ENCODE measurements around the gene C15orf39.
"Not testable (repeated sequence)": the region's sequence is repeated elsewhere in the genome, so short reads cannot be mapped to it uniquely, and the experiment has no call there.

The C15orf39 gene

GRCh38 chr15:75201616-75202250, at the start of gene C15orf39:
Gene C15orf39 (plus strand): TSS chr15:75201882. CDS start chr15:75206049, 4,167 bp downstream.
- DNase-seq (ENCODE audit: low spot score): peak; percentile 81

DNA sequence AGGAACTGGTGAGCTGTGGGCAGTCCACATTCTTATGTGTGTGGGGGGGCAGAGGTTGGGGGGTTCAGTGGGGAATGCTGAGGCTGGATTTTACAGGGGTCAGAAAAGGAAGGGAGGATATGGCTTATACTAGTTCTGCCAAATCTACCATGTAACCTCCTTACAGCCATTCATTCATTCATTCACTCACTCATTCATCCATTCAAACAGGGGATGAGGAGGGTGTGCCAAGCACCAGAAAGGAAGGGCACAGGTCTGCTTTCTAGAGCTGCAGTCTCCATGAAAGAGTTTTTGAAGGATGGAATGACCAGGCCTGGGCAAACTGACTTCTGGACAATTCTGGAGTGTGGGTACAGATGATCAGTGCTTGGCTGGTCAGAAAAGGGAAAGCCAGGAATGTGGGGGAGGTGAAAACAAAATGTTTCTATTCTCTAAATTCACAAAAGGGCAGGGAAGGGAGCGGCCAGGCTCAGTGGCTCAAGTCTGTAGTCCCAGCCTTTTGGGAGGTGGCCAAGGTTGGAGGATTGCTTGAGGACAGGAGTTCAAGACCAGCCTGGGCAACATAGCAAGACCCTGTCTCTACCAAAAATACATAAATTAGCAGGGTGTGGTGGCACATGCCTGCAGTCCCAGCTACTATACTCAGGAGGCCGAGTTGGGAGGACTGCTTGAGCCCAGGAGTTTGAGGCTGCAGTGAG, 49.2 kb upstream of the C15orf39 start:
- DNase-seq (ENCODE audit: low spot score): no peak

GRCh38 chr15:75153087-75153486, 48.6 kb upstream of the C15orf39 start:
- peak; percentile 71 for DNase-seq (ENCODE audit: low spot score)

GRCh38 chr15:75153565-75154276, 48.0 kb upstream of the C15orf39 start:
- DNase-seq (ENCODE audit: low spot score): no peak

DNA sequence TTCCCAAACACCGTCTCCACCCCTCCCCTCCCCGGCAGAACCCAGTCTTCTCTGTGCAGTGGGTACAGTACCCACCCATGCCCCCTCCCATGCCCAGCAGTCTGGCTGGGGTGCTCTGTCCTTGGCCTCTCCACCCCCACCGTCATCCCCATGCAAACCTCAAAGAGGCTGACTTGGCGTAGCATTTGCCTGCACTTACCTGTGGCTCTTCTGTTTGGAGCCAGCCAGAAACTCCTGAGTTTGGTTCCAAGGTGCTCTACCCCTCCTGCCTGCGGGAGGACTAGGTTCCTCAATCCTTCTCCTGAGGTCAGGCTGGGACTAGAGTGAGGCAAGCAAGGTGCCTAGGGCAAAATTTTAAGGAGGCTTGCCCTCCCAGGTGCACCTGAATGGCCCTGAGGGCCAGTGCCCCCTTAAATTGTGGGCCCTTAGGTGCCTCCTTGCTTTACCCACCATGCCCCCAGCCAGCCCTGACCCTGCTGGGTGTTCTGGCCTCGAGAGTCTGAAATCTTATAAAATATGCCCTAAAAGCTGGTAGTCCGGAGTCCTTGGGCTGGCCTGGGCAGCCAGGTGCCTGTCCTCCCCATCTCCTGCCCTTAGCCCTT, 47.1 kb upstream of the C15orf39 start:
- no peak for DNase-seq (ENCODE audit: low spot score)

- DNase-seq (ENCODE audit: low spot score): no peak
Observed at GRCh38 chr15:75156326-75157215, 45.1 kb upstream of the C15orf39 start.

- DNase-seq (ENCODE audit: low spot score): no peak
Observed at GRCh38 chr15:75158402-75158801, 43.3 kb upstream of the C15orf39 start.

- DNase-seq (ENCODE audit: low spot score): no peak
Observed at GRCh38 chr15:75159244-75159643, 42.4 kb upstream of the C15orf39 start.

- no peak for DNase-seq (ENCODE audit: low spot score)
Observed at GRCh38 chr15:75161106-75161916, 40.4 kb upstream of the C15orf39 start.

DNA sequence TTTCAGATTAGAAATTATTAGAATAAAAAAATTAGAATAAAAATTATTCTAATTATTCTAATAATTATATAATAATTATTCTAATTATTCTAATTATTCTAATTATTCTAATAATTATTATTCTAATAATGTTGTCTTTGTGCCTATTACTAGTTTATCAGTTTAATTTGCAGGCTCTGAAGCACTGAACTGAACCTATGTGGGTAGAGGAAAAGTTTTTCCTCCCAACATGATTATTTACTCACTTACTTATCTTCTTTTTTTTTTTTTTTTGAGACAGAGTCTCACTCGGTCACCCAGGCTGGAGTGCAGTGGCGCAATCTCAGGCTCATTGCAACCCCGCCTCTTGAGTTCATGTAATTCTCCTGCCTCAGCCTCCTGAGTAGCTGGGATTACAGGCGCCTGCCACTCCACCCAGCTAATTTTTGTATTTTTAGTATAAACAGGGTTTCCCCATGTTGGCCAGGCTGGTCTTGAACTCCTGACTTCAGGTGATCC, 39.7 kb upstream of the C15orf39 start:
- DNase-seq (ENCODE audit: low spot score): no peak

GRCh38 chr15:75163150-75163564, 38.5 kb upstream of the C15orf39 start:
- DNase-seq (ENCODE audit: low spot score): no peak

DNA sequence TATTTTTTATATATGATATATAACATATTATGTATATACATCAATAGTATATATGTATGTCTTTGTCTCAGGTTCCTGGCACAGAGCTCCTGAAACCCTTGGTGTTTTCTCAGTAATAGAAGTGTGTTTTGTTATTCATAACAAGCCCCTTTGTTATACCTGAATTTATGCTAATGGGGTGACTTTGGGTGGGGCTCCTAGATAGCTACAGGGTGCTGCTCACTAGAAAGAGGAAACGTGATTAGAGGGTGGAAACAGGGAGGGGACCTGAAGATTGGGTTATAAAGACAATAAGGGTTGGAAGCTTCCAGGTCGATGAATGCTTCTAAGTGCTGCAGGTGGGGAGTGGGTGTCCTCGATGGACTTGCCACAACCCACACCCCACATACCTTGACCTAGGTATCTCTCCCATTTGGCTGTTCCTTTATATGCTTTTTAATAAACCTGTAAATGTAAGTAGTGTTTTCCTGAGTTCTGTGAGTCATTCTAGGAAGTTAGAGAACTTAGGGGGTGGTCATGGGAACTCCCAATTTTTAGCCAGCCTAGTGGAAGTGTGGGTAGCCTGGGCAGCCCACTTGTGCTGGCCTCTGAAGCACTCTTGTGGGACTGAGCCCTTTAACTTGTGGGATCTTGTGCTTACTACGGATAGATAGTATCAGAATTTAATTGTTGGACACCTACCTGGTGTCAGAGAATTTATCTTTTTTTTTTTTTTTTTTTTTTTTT, 36.9 kb upstream of the C15orf39 start:
- DNase-seq (ENCODE audit: low spot score): no peak

- not testable (repeated sequence) for DNase-seq (ENCODE audit: low spot score)
Observed at GRCh38 chr15:75166489-75167063, 35.1 kb upstream of the C15orf39 start.

DNA sequence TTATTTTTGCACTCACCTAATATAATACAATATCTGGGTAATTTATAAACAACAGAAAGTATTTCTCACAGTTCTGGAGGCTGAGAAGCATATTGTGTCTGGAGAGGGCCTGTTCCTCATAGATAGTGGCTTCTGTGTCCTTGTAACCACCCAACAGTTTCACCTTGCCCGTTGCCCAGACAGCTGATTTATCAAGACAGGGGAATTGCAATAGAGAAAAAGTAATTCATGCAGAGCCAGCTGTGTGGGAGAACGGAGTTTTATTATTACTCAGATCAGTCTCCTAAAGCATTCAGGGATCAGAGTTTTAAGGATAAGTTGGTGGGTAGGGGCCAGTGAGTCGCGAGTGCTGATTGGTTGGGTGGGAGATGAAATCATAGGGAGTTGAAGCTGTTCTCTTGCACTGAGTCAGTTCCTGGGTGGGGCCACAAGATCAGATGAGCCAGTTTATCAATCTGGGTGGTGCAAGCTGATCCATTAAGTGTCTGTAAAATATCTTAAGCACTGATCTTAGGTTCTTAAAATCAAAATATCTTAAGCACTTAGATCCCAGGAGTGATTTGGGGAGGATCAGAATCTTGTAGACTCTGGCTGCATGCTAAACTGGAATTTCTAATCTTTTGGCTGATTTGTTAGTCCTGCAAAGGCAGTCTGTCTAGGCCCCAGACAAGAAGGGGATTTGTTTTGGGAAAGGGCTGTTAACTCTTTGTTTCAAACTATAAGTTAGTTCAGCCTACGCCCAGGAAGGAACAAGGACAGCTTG, 33.9 kb upstream of the C15orf39 start:
- DNase-seq (ENCODE audit: low spot score): no peak

- no peak for DNase-seq (ENCODE audit: low spot score)
Observed at GRCh38 chr15:75168374-75168773, 33.3 kb upstream of the C15orf39 start.

- DNase-seq (ENCODE audit: low spot score): no peak
Observed at GRCh38 chr15:75170203-75170602, 31.5 kb upstream of the C15orf39 start.

DNA sequence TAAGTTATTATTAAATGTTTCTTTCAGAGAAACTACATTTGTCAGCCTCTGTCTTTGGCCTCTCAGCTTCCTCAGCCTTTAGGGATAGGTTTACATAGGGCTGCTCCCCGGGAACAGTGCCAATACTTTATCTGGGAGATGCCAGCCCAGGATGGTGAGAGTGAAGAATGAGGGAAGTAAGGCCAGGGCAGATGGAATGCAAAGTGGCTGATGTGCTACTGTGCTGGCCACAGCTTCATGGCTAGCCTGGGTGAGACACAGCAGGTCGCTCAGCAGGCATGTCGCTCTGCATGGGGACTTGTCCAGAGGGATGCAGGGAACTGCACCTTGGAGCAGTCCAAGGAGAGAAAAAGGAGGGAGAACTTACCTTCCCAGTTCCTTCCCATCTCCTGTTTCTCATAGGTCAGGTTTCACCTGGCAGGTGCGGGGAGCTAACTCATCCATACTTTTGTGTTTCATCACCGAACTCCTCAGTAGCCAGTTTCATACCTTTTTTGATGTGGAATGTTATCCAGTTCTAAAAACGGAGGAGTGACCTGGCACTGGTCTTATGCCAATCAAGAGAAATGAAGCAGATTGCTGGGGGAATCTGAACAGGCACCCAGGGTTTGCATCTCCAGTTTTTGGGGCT, 30.9 kb upstream of the C15orf39 start:
- DNase-seq (ENCODE audit: low spot score): no peak

DNA sequence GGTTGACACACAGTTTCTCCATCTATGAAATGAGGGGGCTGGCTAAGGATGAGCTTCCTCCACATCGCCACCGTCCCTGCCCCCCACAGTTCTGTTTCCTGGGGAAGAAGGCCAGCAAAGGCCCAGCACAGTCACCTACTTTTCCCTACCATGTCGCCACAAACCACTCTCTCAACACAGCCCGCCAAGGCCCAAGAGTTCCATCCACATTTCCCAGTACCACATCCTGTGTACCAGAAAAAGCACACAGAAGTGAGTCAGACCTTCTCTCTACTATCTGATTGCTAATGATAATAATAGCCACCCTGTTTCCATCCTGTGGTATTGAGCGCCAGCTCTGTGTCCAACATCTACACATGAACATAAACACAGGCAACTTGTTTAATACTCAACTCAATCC, 30.3 kb upstream of the C15orf39 start:
- DNase-seq (ENCODE audit: low spot score): no peak
